HG03095 (cell line): ENCODE measurements around the gene TMCO4.
"Not testable (repeated sequence)": the region's sequence is repeated elsewhere in the genome, so short reads cannot be mapped to it uniquely, and the experiment has no call there.

Source experiments
- ATAC-seq: cut with Tn5 transposase; IDR thresholded peaks from one replicate; pipeline ENCODE4 v1.9.1; 2021; ENCODE audit warnings: moderate library complexity; ENCODE audit not compliant: unreplicated experiment

Gene TMCO4

GRCh38 chr1:19643602-19644394 lies 155.9 kb downstream of the TMCO4 start, which contains the start of gene NBL1:
Gene NBL1 (plus strand): TSS chr1:19644311. CDS start chr1:19655031, 10,720 bp downstream.
- peak; percentile 45 for ATAC-seq

GRCh38 chr1:19643121-19643520 lies 156.6 kb downstream of the TMCO4 start:
- ATAC-seq: no peak

GRCh38 chr1:19640363-19641316 lies 159.1 kb downstream of the TMCO4 start:
- ATAC-seq: no peak

- no peak for ATAC-seq
These were observed 159.7 kb downstream of the TMCO4 start for GRCh38 chr1:19639999-19640362.

- not testable (repeated sequence) for ATAC-seq
These were observed 160.5 kb downstream of the TMCO4 start for GRCh38 chr1:19639228-19639627.

- ATAC-seq: no peak
These were observed 162.1 kb downstream of the TMCO4 start for GRCh38 chr1:19637606-19638005.

GRCh38 chr1:19636749-19637148 lies 163.0 kb downstream of the TMCO4 start:
- not testable (repeated sequence) for ATAC-seq

GRCh38 chr1:19636065-19636464 lies 163.7 kb downstream of the TMCO4 start:
- no peak for ATAC-seq

- no peak for ATAC-seq
These were observed 164.1 kb downstream of the TMCO4 start for GRCh38 chr1:19635646-19636045.

GRCh38 chr1:19635064-19635463 lies 164.7 kb downstream of the TMCO4 start:
- not testable (repeated sequence) for ATAC-seq

- no peak for ATAC-seq
These were observed 166.6 kb downstream of the TMCO4 start for GRCh38 chr1:19633106-19633505.
